A673 (cell line): ENCODE results near the gene ZNF827. TPM values are rescaled to one million over a fixed set of nuclear protein-coding genes. Genes with fewer than 3 reads are reported as not detected.

Source experiments
- BruUV-seq: library from RNA; stranded (reverse); fragments of 400-500 nt; replicated peaks from 2 replicates; lab custom pipeline; 2021; lab: Mats Ljungman, UMichigan
- CTCF ChIA-PET: fragments of 300-600 bp; sonication (Branson Sonifier 250); formaldehyde crosslinking; loops from one replicate; lab custom pipeline; 2022; ENCODE audit warnings: antibody characterized with exemption; lab: Charles Lee
- POLR2A ChIA-PET: fragments of 300-600 bp; sonication (Branson Sonifier 250); formaldehyde crosslinking; loops from one replicate; lab custom pipeline; 2022; ENCODE audit warnings: antibody characterized with exemption; ENCODE audit not compliant: low non-redundant PET; lab: Charles Lee
- DNase-seq: peaks from one replicate; pipeline ENCODE4 v3.0.0-alpha.2; 2015; ENCODE audit warnings: low spot score
- H3K27ac ChIP-seq: fragments of 200-600 bp; sonication (generic); 2 replicates; pipeline ENCODE4 v1.5.1; 2016; ENCODE audit warnings: mixed run types, low read depth, mild to moderate bottlenecking, mixed read lengths, antibody characterized with exemption, low read length; ENCODE audit not compliant: poor library complexity, severe bottlenecking
- H3K27me3 ChIP-seq: fragments of 200-600 bp; sonication (generic); replicated peaks from 2 replicates; pipeline ENCODE4 v1.6.1; 2017; ENCODE audit warnings: mixed run types, low read depth, mild to moderate bottlenecking, mixed read lengths, antibody characterized with exemption, low read length; ENCODE audit not compliant: insufficient read depth, poor library complexity
- H3K36me3 ChIP-seq: fragments of 200-600 bp; sonication (generic); 2 replicates; pipeline ENCODE4 v1.6.1; 2016; ENCODE audit warnings: mixed run types, mild to moderate bottlenecking, mixed read lengths, antibody characterized with exemption, low read length; ENCODE audit not compliant: insufficient read depth, poor library complexity, severe bottlenecking
- H3K4me1 ChIP-seq: fragments of 200-600 bp; sonication (generic); 2 replicates; pipeline ENCODE4 v1.6.1; 2017; ENCODE audit warnings: mixed run types, mild to moderate bottlenecking, mixed read lengths, antibody characterized with exemption, low read length; ENCODE audit not compliant: insufficient read depth, poor library complexity, severe bottlenecking
- H3K4me3 ChIP-seq: fragments of 200-600 bp; sonication (generic); 2 replicates; pipeline ENCODE4 v1.5.1; 2016; ENCODE audit warnings: low read depth, mixed run types, mild to moderate bottlenecking, mixed read lengths, low read length; ENCODE audit not compliant: poor library complexity, severe bottlenecking
- H3K9me3 ChIP-seq: fragments of 200-600 bp; sonication (generic); 2 replicates; pipeline ENCODE4 v1.6.1; 2016; ENCODE audit warnings: mixed run types, low read depth, mild to moderate bottlenecking, mixed read lengths, antibody characterized with exemption, low read length; ENCODE audit not compliant: poor library complexity, severe bottlenecking
- CTCF ChIP-seq: fragments of 300-800, 200-600 bp; sonication (generic); conservative IDR thresholded peaks from 2 replicates; pipeline ENCODE4 v1.5.1; 2017; ENCODE audit warnings: low read depth, mild to moderate bottlenecking, antibody characterized with exemption, low read length, moderate library complexity, mixed read lengths
- EZH2 ChIP-seq: fragments of 200-600 bp; sonication (generic); IDR thresholded peaks from 2 replicates; pipeline ENCODE4 v1.6.1; 2017; ENCODE audit warnings: borderline replicate concordance, low read depth, mild to moderate bottlenecking, mixed read lengths, antibody characterized with exemption, low read length; ENCODE audit not compliant: poor library complexity, severe bottlenecking
- intact Hi-C: fragments of 100-400 bp; cut with micrococcal nuclease; formaldehyde crosslinking; loops from one replicate; pipeline ENCODE4 v1.10.0; 2022; ENCODE audit not compliant: unreplicated experiment
- total RNA-seq: library from RNA; stranded (reverse); gene quantifications from 2 replicates; pipeline ENCODE4 v1.2.3, GENCODE V29; 2021

Gene ZNF827
- total RNA-seq, 1 experiment from 2014 or later = 20.0 TPM

GRCh38 chr4:145781351-145781750 lies 157.3 kb downstream of the ZNF827 start:
- ChIA-PET CTCF (no interaction called here), POLR2A (no interaction called here)
- no peaks in the 10 kb centered on the region for H3K36me3 ChIP-seq
- TF ChIP-seq EZH2 (no peak), CTCF (no peak)
- no peaks in the 10 kb centered on the region for H3K27me3 ChIP-seq
- no peak overlapping the region for H3K27ac ChIP-seq
- peaks cover 4% of the 10 kb centered on the region for H3K9me3 ChIP-seq
- no peaks in the 10 kb centered on the region for H3K4me1 ChIP-seq
- no peak overlapping the region for H3K4me3 ChIP-seq
- intact Hi-C loops = no loop called here
- no peak for DNase-seq
- BruUV-seq = no TSS peak

- no peaks in the 10 kb centered on the region for H3K27me3 ChIP-seq
- no peaks in the 10 kb centered on the region for H3K36me3 ChIP-seq
- no peak overlapping the region for H3K4me3 ChIP-seq
- BruUV-seq = no TSS peak
- no peaks in the 10 kb centered on the region for H3K4me1 ChIP-seq
- CTCF ChIA-PET = no interaction called here
- no peak overlapping the region for H3K27ac ChIP-seq
- TF ChIP-seq EZH2 (no peak), CTCF (no peak)
- peaks cover 4% of the 10 kb centered on the region for H3K9me3 ChIP-seq
- intact Hi-C loops = no loop called here
- POLR2A ChIA-PET = no interaction called here
- DNase-seq = peak; percentile 50
Observed at GRCh38 chr4:145779319-145779801, 159.3 kb downstream of the ZNF827 start.

- H3K27me3 ChIP-seq = no peaks in the 10 kb centered on the region
- H3K36me3 ChIP-seq = peaks cover 12% of the 10 kb centered on the region
- H3K27ac ChIP-seq = no peak overlapping the region
- no peak overlapping the region for H3K4me3 ChIP-seq
- H3K4me1 ChIP-seq = no peaks in the 10 kb centered on the region
- ChIA-PET CTCF (no interaction called here), POLR2A (no interaction called here)
- TF ChIP-seq CTCF (no peak), EZH2 (no peak)
- BruUV-seq = no TSS peak
- no peak for DNase-seq
- no peaks in the 10 kb centered on the region for H3K9me3 ChIP-seq
- intact Hi-C loops = no loop called here
Observed at GRCh38 chr4:145776208-145776607, 162.4 kb downstream of the ZNF827 start.
